HG03442 (cell line): Measurements from ENCODE around the gene ETS1.

Source experiments
- ATAC-seq: cut with Tn5 transposase; IDR thresholded peaks from one replicate; pipeline ENCODE4 v1.9.1; 2021; ENCODE audit warnings: mild to moderate bottlenecking, moderate library complexity; ENCODE audit not compliant: unreplicated experiment

Gene ETS1

DNA sequence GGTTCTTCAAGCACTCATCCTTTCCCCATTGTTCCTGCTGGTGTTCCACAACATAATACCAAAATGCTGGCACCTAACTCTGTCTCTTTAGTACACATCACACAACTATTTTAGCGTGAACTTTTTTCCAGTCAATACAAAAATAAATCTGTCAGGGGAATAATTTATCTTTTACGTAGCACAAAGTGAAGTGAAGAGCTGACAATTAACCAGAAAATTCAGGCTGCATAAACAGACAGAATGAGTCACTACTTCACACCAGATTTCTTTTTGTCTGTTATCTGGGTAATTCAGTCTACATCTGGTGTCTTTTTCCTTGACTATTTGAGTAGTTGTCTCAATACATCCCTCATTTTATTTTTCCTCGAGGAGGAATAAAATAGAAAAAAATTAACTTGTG lies 7.9 kb upstream of the ETS1 start:
- no peak for ATAC-seq

DNA sequence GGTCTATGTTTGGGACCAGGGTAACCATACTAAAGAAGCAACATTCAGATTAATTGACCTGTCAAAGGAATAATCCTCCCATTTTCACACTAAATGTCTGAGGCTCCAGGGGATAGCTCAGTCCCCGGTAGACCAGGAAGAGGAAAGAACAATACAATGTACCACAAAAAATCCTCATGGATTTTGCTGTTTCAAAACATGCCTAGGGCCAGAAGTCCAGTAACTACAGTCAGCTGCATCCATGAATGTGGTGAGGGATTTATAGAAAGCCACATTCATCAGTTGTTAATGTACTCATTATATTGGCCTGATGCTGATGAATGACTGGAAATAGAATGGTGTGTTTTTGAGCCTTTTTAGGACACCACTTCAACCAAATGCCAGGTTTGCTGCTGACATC lies 6.9 kb upstream of the ETS1 start:
- no peak for ATAC-seq

DNA sequence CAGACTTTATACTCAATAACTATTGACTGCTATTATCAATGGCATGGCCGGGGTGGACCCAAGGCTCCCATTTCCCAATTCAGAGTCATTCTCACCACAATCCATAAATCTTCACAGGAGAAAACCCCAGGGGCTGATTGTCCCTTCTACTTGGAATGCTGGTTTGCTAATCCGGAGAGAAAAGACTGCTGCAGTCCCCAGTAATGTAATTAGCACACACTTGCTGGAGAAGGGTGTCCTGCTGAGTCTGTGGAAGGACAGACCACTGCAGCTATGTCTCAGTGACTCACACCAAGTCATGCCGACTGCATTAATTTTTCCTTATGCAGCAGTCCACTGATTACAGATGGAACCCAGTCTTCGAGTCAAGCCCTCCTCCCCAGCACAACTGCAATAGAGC lies 5.9 kb upstream of the ETS1 start:
- ATAC-seq: no peak

DNA sequence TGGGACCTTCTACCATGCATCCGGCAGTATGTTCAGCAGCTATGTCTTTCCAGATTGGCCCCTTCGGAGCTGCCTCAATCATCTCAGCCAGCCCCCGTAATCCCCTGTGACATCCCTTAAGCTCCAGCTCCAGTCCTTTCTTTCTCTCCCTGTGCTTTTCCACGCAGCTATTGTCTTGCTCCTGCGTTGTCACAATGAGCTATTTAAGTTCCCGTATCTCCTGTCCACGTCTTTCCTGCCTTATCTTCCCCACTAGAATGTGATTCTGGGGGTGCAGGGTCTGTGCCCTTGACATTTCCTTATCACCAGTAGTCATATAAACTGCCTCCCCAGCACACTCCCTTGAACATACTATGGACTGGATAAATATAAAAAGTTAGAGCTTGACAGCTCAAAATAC lies 5.1 kb upstream of the ETS1 start:
- ATAC-seq: no peak

DNA sequence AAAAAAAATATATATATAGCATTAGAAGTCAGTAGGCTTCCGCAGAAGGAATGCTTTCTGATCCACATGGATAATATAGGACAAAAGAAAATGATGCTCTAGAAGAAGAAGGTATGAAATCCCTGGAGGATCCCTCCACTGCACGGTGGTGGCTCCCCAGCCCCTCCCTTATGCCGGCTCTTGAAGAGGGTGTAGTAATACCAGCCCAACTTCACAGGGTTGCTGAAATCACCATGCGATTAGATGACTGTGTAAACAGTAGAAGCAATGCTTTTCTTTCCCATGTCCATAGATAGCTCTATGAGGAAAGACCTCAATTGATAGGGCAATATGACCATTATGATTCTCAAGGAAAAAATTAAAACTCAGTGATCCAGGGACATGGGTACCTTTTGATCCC lies 3.2 kb upstream of the ETS1 start:
- no peak for ATAC-seq

DNA sequence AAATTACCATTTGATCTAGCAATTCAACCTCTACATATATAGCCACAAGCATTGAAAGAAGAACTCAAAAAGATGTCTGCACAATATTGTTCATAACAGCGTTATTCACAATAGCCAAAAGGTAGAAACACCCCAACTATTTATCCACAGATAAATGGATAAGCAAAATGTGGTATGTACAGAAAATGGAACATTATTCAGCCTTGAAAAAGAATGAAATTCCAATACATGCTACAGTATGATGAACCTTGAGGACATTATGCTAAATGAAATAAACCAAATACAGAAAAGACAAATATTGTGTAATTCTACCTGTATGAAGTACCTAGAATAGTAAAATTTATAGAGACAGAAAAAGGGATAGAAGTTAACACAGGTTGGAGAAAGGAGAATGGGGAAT lies 2.6 kb upstream of the ETS1 start:
- ATAC-seq: no peak

DNA sequence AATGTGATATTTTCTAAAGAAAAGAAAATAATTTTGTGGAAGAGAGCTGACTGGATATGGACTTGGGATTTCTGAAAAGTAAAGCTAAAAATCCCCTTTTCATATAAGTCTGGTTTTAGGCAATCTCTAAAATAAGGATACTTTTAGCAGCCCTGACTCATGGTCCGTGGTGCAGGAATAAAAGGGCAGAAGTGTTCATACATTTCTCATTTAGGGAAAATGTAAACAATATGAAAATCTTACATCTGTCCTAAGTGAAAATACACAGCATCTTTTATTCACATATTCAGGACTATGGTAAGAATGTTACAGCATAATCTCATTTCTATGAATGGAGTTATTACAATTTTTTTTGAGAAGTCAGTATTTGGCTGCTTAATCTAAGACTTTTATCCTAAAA lies 735 bp upstream of the ETS1 start:
- ATAC-seq: no peak

DNA sequence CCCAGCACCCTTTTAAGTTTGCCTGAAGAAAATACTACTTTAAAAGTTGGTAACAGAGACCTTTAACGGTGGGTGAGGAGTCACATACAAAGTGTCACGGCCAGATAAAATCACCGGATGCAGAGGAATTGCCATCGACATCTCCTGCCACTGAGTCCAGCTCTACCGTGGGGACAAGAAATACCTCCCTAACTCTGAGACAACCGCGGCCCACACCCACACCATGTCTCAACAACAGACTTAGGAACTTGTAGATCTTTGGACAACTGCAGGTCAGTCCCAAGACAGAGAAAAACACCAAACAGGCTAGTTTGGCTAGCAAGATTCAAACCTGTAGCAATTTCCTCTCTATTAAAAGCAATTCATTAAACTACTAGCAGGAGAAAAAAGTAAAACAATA lies 669 bp downstream of the ETS1 start:
- no peak for ATAC-seq

DNA sequence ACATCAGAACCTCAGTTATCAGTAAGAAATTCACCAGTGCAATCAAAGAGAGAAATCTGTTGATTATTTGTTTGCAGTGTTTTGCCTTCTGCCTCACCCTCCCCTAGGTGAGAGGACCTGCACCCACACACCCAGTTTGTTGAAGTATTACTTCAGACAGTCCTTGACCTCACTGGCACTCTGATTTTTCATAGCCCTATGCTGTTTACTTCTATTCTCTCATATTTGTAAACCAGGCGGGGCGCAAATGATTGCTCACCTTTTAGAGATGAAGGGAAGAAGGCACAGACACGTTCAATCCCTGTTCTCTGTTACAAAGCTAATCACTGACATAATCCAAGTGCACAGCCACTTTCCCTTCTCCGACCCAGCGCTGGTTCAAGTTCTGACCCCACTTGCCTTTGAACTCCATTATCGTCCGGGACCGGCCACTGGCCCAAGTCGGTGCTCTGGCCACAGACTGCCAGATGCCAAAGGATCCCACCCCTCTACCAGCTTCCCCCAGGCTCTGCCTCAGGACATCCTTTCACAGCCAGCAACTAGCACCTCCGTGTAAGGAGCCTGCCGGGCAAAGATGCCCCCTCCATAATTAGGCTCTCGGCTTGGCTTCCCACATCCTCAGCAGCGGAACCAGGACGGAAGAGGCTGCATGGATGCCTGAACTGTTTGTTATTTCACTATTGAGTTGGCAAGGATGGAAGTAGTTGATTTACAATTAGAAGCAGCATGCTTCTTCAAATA lies 1.7 kb downstream of the ETS1 start:
- ATAC-seq: no peak

DNA sequence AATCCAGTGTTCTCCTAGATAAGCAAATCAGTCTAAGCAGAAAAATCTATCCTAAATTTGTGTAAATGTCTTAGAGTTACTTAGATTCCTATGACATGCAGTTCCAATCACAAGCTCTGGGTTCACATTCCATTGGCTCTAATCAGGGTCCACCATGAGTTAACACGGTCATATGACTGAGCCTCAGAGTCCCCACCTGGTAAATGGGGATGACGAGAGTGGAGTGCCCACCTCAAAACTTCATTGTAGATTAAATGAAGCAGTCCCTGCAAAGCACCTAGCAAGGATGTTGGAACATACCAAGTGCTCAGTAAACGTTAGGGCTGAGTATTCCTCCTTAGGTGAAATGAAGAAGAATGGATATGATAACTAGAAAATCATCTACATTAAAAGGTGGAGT lies 3.1 kb downstream of the ETS1 start:
- no peak for ATAC-seq

DNA sequence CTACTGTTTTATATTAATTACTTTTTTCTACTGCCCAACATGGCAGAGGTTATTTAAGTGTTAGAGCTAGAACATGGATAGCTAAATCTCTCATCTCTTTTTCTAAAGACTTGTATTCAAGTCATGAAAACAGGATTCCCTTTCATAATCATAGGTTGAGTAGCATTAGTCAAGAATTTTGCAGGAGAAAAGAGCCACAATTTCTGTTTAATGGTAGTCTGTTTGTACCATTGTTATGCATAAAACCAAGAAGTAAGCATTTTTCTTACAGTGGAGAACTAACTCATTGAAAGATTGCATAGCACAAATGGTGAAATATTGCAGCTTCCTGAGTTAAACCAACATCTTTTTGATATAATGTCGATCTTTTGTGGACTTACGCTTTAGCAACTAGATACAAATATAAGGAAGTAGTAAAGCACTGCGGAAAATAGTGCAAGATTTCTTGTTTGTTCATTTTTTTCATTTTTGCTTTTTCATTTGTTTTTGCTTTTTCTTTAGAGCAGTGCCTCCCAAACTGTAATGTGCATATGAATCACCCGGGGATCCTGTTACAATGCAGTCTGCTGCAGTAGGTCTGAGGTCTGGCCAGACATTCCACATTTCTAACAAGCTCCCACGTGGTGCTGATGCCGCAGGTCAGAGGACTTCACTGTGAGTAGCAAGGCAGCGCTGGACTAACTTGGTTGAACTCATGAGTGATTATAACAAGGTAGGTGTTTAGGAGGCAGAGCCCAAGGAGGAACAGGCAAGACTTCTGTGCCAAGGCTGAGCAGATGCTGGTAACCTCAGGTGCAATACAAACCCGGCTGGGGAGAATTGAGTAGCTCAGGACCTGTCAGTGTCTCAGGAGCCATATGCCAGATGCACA lies 4.6 kb downstream of the ETS1 start:
- no peak for ATAC-seq

DNA sequence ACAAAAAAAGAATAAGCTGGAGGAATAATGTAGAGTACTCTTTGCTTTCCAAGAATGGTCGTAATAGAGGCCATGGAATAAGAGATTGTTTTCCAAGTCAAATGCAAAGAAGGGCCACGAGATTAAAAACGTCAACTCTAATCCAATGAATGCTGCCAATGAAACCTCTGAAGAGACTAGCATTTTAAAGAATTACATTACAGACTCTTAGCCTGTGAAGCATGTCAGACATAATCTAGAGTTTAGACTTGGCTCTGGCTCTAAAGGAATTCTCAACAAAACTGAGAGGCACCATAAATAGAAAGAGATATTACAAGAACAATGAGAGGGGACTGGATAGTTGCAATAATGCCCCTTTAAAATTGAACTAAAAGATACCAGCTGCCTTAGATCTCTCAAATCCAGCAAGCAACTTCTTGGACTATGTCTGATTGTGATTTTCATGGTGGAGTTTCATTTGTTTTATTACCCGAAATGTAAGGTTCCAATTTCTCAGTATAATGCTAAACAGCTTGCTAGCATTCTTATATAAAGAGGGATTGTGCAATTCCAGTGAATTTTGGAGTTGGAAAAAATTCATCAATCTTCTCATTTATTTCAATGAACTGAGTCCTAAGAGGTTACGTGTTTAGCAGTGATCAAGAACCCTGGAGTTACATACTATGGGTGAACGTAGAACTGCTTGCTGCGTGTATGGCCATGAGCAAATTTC lies 5.6 kb downstream of the ETS1 start:
- no peak for ATAC-seq

DNA sequence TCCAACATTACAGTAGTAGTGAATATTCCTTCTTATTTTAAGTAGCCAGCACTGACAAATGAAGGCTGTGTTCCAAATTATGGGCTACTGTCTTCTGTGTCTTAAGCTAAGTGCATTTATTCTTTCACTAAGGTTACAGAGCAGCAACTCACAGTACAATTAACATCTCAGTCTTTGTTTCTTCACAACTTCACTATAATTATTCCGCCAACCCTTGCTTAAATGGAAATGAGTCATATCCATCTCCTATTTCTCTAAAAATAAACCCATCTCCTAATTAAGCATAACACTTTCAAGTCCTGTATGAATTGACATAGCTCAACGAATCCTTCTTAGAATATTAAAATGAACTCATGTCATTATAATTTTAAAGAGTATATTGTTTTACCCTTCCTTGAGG lies 6.7 kb downstream of the ETS1 start:
- ATAC-seq: no peak

DNA sequence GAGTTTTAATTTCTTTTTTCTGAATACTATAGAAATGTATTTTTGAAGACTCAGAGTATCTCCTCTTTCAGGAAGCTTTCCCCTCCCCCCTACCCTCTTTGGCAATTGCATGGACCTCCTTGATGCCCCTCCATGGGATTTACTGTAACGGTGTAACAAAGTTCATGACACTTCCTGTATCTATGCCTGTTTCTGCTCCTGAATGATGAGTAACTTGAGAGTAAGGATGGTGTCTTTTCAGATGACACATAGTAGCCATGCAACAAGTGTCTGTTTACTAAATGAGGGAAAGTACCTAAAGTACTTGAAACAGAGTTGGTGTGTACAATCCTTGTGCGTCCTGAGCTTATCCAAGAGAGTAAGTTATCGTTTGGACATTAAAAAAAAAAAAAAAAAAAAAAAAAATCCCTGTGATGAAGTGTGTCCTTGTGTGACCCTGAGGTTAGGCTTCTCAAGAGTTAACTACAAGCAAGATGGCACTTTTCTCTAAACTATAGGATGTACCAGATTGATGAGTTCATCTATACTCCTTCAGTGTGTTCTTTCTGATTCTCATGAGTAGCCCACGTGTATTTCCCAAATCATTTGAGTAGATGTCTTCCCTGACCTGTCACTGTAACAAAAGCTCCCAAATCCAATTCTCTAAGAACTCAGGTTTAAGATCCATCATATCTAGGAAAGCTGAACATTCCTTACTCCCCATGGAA lies 7.4 kb downstream of the ETS1 start:
- peak; percentile 89 for ATAC-seq

DNA sequence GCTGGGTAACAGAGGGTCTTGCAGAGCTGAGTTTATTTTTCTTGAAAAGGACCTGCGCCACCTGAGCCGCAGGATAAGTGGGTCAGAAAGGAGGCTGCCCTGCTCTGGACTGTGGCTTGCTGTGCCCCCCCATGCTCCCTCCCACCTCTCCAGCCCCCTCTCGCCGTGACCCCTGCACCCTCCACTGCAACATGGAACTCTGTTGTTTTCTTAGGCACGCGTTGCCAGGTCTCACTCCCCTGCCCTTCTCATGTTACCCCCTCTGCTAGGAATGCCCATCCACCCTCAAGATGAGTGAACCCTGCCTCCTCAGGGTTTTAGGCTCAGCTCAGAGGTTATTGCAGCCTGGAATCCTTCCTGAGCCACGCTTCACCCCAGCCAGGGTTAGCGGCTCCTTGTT lies 10.8 kb downstream of the ETS1 start:
- ATAC-seq: no peak

DNA sequence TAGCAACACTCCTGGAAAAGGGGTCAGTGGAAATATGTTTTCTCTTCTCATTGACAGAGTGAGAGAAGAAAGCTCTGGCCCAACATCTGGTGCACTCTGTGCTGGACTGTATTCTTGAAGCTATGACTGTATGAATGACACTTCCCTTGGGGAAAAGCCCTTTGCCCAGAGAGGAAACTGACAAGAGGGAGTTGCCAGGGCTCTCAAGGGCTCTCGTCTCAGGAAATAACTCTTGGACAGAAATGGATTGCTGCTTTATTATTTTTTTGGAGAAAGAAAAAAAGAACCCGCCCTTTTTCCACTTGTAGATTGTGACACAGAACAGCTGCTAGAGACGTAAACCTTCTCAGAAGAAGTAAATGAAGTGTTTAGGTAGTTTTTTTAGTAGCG lies 11.4 kb downstream of the ETS1 start:
- ATAC-seq: no peak

DNA sequence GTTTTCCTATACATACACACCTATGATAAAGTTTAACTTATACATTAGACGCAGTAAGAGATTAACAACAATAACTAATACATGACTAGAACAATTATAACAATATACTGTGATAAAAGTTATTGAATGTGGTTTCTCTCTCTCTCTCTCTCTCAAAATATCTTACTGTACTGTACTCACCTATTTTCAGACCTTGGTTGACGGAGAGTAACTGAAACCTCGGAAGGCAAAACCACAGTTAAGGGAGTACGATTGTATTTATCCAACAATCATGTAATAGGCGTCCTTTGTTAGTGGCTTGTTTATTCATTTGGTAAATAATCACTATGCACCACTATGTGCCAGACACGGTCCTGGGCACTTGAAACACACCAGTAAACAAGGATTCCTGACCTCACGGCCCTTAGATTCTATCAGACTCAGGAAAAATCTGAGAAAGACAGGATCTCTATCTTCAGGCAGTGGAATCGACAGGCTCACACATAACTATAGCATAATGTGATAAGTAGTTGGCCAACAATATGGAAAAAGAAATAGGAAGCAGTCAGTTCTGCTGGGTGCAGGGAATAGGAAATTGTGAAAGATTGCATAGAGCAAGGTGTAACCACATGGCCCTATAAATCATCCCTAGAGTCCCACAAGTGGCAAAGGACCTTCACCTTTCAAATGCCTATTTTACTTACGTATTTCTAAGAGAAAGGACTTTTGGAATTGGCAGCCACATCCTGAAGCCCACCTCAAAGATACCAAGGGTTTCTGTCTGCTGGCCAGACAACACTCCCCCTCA lies 12.0 kb downstream of the ETS1 start:
- no peak for ATAC-seq

DNA sequence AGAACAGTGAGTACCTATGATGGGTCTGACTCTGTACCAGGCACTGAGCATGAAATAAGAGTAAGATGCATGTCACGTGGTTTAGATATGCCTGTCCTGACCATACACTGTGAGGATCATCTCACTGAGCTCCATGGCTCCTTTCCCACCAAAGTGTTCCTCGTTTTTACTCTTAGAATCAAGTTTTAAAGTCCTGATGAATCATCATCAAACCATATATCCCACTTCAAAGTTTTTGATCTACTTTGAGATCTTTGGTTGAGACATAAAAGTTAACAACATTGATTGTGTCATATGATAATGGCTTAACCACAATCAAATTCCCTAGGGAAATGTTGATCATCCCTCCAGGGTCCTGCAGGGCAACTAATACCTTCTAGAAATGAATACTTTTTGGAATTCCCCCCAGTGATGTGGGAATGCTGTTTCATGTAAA lies 12.8 kb downstream of the ETS1 start:
- ATAC-seq: no peak

DNA sequence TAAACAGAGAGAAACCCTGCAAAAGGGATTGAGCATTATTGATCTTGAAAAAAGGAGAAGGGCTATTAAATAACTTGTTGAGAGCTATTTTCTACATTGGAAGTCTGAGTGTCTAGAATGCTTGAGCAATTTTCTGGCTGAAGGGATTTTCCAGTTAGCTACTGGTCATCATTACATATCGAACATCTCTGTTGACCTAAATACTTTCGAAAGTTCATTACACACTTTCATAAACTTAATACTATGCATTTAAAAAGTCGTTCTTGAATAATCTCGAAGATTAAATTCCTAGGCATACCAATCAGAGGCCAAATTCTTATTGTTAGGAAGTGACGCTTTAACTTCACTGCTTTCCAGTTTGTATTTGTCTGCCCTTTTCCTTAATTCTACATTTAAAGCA lies 13.7 kb downstream of the ETS1 start:
- ATAC-seq: no peak

DNA sequence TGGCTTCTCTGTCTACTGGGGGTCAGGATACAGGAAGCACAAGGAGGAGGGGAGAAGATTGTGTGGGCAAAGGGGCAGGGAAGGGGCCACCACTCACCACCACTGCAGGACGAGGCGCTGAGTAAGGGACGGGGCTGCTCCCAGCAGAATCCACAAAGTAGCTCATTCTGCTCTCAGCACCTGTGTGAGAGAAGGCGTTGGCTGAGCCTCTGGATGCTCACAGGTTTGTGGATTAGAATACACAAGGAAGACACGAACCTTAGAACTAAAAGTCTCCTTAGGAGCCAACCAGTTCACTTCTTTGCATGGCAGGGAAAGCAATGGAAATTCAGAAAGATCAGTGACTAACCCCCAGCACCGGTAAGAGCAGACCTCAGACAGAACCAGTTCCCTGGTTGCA lies 14.4 kb downstream of the ETS1 start:
- no peak for ATAC-seq
